ENCODE measurements around the gene PDE3B. TPM values are rescaled to one million over a fixed set of nuclear protein-coding genes. Genes with fewer than 3 reads are reported as not detected.
A peak's percentile ranks its signal among the peaks of the same experiment; 100 is the strongest.

Gene PDE3B
- total and polyA plus RNA-seq, 9 of the 15 experiments (the other 6 are each of a cell fraction or from before 2014, with no cell fraction given): 2.3 to 22.5 (median 12.2) TPM

DNA sequence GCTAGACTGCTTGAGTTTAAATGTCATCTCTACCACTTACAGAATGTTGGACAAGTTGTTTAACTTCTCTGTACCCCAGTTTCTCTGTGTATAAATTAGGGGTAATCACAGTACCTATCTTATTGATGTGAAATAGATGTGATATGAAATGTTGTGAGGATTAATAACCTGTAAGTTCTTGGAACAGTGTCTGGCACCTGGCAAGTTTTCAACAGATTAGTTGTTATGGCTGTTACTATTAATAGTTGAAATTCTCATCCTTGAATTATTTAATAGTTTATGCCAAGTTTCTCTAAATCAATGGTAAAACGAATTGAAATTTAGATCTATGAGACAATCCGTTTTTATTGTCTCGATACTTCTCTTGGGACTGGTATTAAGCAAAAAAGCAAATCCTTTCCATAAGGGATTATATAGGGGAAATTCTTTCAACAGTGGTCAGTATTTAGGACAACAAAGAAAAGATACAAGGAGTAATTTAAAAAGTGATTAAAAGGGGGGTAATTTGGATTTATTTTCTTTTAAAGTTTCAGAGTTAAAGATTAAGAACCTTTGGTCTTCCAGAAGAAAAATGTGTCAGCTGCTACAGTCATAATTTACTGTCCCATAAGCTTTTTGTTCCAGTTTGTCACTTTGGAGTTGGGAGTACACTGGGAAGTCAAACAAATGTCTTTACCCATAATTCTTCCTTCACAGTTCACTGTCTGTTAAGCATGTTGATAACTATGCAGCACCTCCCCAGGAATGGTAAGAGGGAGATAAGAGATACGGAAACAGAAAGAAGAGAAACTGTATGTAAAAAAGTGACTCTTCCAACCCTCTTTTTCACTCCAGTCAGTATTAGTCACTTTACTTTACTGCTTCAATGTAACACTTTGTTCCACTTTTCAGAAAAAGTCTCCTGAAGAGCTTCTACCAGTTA lies 13.2 kb downstream of the PDE3B start (continued):
- TF ChIP-seq, protein P1, sequence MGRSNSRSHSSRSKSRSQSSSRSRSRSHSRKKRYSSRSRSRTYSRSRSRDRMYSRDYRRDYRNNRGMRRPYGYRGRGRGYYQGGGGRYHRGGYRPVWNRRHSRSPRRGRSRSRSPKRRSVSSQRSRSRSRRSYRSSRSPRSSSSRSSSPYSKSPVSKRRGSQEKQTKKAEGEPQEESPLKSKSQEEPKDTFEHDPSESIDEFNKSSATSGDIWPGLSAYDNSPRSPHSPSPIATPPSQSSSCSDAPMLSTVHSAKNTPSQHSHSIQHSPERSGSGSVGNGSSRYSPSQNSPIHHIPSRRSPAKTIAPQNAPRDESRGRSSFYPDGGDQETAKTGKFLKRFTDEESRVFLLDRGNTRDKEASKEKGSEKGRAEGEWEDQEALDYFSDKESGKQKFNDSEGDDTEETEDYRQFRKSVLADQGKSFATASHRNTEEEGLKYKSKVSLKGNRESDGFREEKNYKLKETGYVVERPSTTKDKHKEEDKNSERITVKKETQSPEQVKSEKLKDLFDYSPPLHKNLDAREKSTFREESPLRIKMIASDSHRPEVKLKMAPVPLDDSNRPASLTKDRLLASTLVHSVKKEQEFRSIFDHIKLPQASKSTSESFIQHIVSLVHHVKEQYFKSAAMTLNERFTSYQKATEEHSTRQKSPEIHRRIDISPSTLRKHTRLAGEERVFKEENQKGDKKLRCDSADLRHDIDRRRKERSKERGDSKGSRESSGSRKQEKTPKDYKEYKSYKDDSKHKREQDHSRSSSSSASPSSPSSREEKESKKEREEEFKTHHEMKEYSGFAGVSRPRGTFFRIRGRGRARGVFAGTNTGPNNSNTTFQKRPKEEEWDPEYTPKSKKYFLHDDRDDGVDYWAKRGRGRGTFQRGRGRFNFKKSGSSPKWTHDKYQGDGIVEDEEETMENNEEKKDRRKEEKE (IDR thresholded peaks at IDR 0.05; ENCODE audit: borderline replicate concordance in 1 of 2, control insufficient read depth in 1 of 2, low read depth in 2 of 2, low read length in 1 of 2): 0 out of 4 replicates have a peak, but pooled peaks of 1 of the 2 experiments have one; percentile 66
- TF ChIP-seq ZNF584 (CRISPR knock-in tag; IDR thresholded peaks at IDR 0.05; ENCODE audit: low read depth): 0 out of 2 replicates have a peak, but pooled peaks have one; percentile 35
- TF ChIP-seq NR2C1 (IDR thresholded peaks at IDR 0.05): no peak
- peak; percentile 43; the same call in 1 of the 2 replicates for TF ChIP-seq NR2C1 (tag; IDR thresholded peaks at IDR 0.05)
- TF ChIP-seq POLR2B (IDR thresholded peaks at IDR 0.05; ENCODE audit: low read depth, partially characterized antibody): no peak
- TF ChIP-seq, protein P2, sequence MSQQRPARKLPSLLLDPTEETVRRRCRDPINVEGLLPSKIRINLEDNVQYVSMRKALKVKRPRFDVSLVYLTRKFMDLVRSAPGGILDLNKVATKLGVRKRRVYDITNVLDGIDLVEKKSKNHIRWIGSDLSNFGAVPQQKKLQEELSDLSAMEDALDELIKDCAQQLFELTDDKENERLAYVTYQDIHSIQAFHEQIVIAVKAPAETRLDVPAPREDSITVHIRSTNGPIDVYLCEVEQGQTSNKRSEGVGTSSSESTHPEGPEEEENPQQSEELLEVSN (IDR thresholded peaks at IDR 0.05; ENCODE audit: borderline replicate concordance in 1 of 2, extremely low read depth in 1 of 2, insufficient read depth in 1 of 2, insufficient read length in 1 of 2, low read depth in 1 of 2, low read length in 1 of 2, poor library complexity in 1 of 2, severe bottlenecking in 1 of 2): peak in 1 of 2 experiments; percentile 37
- TF ChIP-seq, protein P3, sequence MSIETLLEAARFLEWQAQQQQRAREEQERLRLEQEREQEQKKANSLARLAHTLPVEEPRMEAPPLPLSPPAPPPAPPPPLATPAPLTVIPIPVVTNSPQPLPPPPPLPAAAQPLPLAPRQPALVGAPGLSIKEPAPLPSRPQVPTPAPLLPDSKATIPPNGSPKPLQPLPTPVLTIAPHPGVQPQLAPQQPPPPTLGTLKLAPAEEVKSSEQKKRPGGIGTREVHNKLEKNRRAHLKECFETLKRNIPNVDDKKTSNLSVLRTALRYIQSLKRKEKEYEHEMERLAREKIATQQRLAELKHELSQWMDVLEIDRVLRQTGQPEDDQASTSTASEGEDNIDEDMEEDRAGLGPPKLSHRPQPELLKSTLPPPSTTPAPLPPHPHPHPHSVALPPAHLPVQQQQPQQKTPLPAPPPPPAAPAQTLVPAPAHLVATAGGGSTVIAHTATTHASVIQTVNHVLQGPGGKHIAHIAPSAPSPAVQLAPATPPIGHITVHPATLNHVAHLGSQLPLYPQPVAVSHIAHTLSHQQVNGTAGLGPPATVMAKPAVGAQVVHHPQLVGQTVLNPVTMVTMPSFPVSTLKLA (conservative IDR thresholded peaks at IDR 0.05): peak in 1 of 2 experiments; percentile 56; a peak in 2 of 4 replicates
- TF ChIP-seq, protein P4, sequence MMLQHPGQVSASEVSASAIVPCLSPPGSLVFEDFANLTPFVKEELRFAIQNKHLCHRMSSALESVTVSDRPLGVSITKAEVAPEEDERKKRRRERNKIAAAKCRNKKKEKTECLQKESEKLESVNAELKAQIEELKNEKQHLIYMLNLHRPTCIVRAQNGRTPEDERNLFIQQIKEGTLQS (IDR thresholded peaks at IDR 0.05): peak; percentile 36; the same call in 1 of the 2 replicates
- TF ChIP-seq, protein P4 (CRISPR knock-in tag; conservative IDR thresholded peaks at IDR 0.05): no peak
- TF ChIP-seq SMC3 (conservative IDR thresholded peaks at IDR 0.05; ENCODE audit: insufficient read depth, low read depth, low read length): no peak
- no peak for TF ChIP-seq ZNF165 (CRISPR knock-in tag; IDR thresholded peaks at IDR 0.05; ENCODE audit: borderline replicate concordance)
- TF ChIP-seq DMBX1 (CRISPR knock-in tag; IDR thresholded peaks at IDR 0.05; ENCODE audit: borderline replicate concordance): 0 out of 2 replicates have a peak, but pooled peaks have one; percentile 55
- no peak for TF ChIP-seq TFAM (CRISPR knock-in tag; conservative IDR thresholded peaks at IDR 0.05)
- TF ChIP-seq ZNF75A (CRISPR knock-in tag; IDR thresholded peaks at IDR 0.05): 0 out of 2 replicates have a peak, but pooled peaks have one; percentile 52
- TF ChIP-seq POLR2G (IDR thresholded peaks at IDR 0.05; ENCODE audit: low read depth, low read length): no peak
- TF ChIP-seq ZNF253 (CRISPR knock-in tag; conservative IDR thresholded peaks at IDR 0.05): no peak
- 0 out of 4 replicates have a peak, but pooled peaks of 1 of the 2 experiments have one; percentile 53 for TF ChIP-seq FOXA3 (CRISPR knock-in tag; conservative IDR thresholded peaks at IDR 0.05 in 1 of 2, IDR thresholded peaks at IDR 0.05 in 1 of 2)
- peak; percentile 61 for TF ChIP-seq CXXC5 (CRISPR knock-in tag; IDR thresholded peaks at IDR 0.05)

Measured in K562 (cell line).